ENCODE results near the gene GCK. TPM values are rescaled to one million over a fixed set of nuclear protein-coding genes. Genes with fewer than 3 reads are reported as not detected.

Gene GCK
- total RNA-seq, 1 experiment from 2014 or later, result not detected

DNA sequence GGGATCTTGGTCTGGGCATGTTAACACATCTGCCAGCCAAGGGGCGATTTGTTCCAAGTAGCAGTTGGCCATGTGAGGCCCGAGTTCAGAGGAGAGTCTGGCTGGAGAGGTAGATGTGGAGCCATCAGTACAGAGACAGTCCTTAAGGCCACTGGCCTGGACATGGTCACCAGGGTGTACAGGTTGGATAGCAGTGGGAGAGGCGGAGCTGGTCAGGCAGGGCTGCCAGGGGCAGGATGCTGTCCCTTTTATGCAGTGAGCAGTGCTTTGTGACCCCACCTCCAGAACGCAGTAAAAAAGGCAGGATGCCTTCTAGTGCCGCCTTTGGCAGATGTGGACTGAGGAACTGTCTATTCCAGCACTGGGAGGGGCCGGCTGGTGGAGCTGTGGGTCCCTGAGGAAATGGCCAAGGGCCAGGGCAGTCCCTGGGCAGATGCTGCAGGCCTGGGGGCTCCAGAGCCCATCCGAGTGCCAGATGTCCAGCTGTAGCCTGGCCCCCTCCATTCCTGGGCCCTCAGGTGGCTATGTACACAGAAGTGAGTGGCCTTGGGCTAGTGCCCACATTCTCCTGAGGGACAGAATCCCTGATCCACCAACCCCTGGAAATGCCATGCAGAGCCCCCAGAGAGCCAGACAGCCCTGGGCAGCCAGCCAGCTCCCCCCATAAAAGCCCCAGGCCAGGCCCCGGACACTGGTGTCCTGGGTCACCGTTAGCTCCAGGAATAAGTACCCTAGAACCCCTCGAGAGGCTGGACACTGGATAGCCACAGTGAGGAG is 31.0 kb downstream of the GCK start:
- H3K9me2 ChIP-seq (replicated peaks; ENCODE audit: low read length), result no peaks in the 10 kb centered on the region
- no peaks in the 10 kb centered on the region for H3F3A ChIP-seq (ENCODE audit: low read length, unreplicated experiment)
- H3K27me3 ChIP-seq (ENCODE audit: low read length), result no peaks in the 10 kb centered on the region
- H3K4me2 ChIP-seq (ENCODE audit: low read length), result no peak overlapping the region
- ChIA-PET CTCF (no interaction called here), POLR2A (ENCODE audit: unreplicated experiment) (no interaction called here)
- H3K4me3 ChIP-seq (ENCODE audit: low read length), result no peak overlapping the region
- TF ChIP-seq CTCF (conservative IDR thresholded peaks at IDR 0.05; ENCODE audit: low read depth, low read length) (no peak), EZH2 (IDR thresholded peaks at IDR 0.05; ENCODE audit: low read length, unreplicated experiment) (no peak), EZH2phosphoT487 (IDR thresholded peaks at IDR 0.05; ENCODE audit: borderline replicate concordance, low read length) (no peak)
- H3K79me2 ChIP-seq (ENCODE audit: low read length), result no peaks in the 10 kb centered on the region
- ATAC-seq, result no peak
- no TSS peak for BruUV-seq (replicated peaks)
- DNase-seq, result no peak
- H3K36me3 ChIP-seq (ENCODE audit: low read depth, low read length), result no peaks in the 10 kb centered on the region
- H3K27ac ChIP-seq (ENCODE audit: low read length), result no peak overlapping the region
- no peaks in the 10 kb centered on the region for H3K9me3 ChIP-seq (ENCODE audit: low read length)
- no peaks in the 10 kb centered on the region for H4K20me1 ChIP-seq (ENCODE audit: low read length)
- peaks cover 6% of the 10 kb centered on the region; the same call in 1 of the 2 replicates for H3K4me1 ChIP-seq (ENCODE audit: insufficient read depth, low read length)
- intact Hi-C loops (cut with micrococcal nuclease), result no loop called here
- no peak overlapping the region for H3K9ac ChIP-seq (ENCODE audit: low read length)
- H2AFZ ChIP-seq (ENCODE audit: low read length), result no peak overlapping the region

DNA sequence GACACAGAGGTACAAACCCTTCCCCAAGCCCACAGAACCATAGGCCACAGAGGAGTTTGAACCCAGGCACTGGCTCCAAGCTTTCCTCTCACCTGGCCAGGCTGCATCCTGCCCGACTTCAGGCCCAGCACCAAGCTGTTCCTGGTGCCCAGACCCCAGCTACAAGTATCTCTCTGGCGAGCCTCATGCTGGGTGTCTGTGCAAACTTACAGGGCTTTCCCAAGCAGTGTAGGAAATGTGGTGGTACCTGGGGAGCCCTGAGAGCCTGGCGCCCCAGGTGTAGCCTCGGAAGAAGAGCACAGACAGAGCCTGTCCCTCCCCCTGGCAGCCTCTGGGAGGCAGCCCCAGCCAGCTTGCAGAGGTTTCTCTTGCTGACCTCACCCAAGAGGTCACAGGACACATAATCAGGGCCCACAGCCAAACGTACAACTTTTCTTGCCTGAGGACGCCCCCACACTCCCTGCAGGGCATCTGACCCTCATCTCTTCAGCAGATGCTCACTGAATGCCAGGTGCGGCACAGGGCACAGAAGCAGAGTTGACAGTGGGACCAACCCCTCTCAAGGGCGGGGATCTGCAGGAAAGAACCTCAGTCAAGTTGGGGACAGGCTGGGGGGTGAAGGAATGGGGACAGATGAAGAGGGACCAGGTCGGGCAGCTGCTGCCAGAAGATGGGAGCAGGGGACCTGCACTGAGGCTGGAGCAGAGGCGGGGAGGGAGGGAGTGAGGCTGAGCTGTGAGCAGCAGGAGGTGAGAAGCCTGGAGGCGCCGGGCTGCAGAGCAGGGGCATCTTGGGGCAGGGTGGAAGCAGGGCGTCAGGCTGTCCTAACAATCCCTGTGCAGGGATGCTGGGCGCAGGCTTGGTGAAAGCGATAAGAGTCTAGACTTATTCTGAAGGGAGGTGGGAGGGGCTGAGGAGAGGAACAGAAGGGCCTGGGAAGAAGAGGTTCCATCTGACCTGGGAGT is 31.8 kb downstream of the GCK start:
- Histone ChIP-seq H3K79me2 (ENCODE audit: low read length) (no peaks in the 10 kb centered on the region), H3K27ac (ENCODE audit: low read length) (no peak overlapping the region), H2AFZ (ENCODE audit: low read length) (no peak overlapping the region), H3K4me2 (ENCODE audit: low read length) (no peak overlapping the region), H3K4me3 (ENCODE audit: low read length) (no peak overlapping the region), H3F3A (ENCODE audit: low read length, unreplicated experiment) (no peaks in the 10 kb centered on the region), H3K36me3 (ENCODE audit: low read depth, low read length) (no peaks in the 10 kb centered on the region), H3K9me2 (replicated peaks; ENCODE audit: low read length) (no peaks in the 10 kb centered on the region), H3K4me1 (ENCODE audit: insufficient read depth, low read length) (no peaks in the 10 kb centered on the region), H4K20me1 (ENCODE audit: low read length) (no peaks in the 10 kb centered on the region), H3K9me3 (ENCODE audit: low read length) (no peaks in the 10 kb centered on the region), H3K9ac (ENCODE audit: low read length) (no peak overlapping the region), H3K27me3 (ENCODE audit: low read length) (no peaks in the 10 kb centered on the region)
- intact Hi-C loops (cut with micrococcal nuclease), result no loop called here
- ChIA-PET CTCF (no interaction called here), POLR2A (ENCODE audit: unreplicated experiment) (no interaction called here)
- no peak for TF ChIP-seq EZH2 (IDR thresholded peaks at IDR 0.05; ENCODE audit: low read length, unreplicated experiment)
- TF ChIP-seq CTCF (conservative IDR thresholded peaks at IDR 0.05; ENCODE audit: low read depth, low read length), result no peak
- TF ChIP-seq EZH2phosphoT487 (IDR thresholded peaks at IDR 0.05; ENCODE audit: borderline replicate concordance, low read length), result no peak
- ATAC-seq, result no peak
- no peak for DNase-seq
- no TSS peak for BruUV-seq (replicated peaks)
